MCF 10A (cell line): ENCODE results near the gene HELZ. TPM values are rescaled to one million over a fixed set of nuclear protein-coding genes. Genes with fewer than 3 reads are reported as not detected.

ENCODE experiments used
- BruUV-seq: library from RNA; stranded (reverse); fragments of 400-500 nt; replicated peaks from 2 replicates; lab custom pipeline; 2021; lab: Mats Ljungman, UMichigan
- CTCF ChIA-PET: fragments of 300-600 bp; sonication (Branson Sonifier 250); formaldehyde crosslinking; extraction: SDS; loops from one replicate; lab custom pipeline; 2021; ENCODE audit warnings: antibody characterized with exemption, inconsistent platforms; lab: Yijun Ruan, JAX
- POLR2A ChIA-PET: fragments of 300-600, 350-650 bp; sonication (Branson Sonifier 250); formaldehyde crosslinking; extraction: SDS; loops from one replicate; lab custom pipeline; 2020; ENCODE audit warnings: antibody characterized with exemption, inconsistent platforms; lab: Yijun Ruan, JAX
- DNase-seq: peaks from one replicate; pipeline ENCODE4 v3.0.0-alpha.2; 2018; ENCODE audit not compliant: unreplicated experiment
- H3K27ac Mint-ChIP-seq: one replicate; pipeline ENCODE4 v1.8.0; 2022; ENCODE audit warnings: mild to moderate bottlenecking, low read depth, mixed read lengths; ENCODE audit not compliant: unreplicated experiment
- H3K27me3 Mint-ChIP-seq: one replicate; pipeline ENCODE4 v1.8.0; 2022; ENCODE audit warnings: mixed read lengths; ENCODE audit not compliant: insufficient read depth, unreplicated experiment
- H3K36me3 Mint-ChIP-seq: one replicate; pipeline ENCODE4 v1.8.0; 2022; ENCODE audit warnings: mild to moderate bottlenecking, moderate library complexity, mixed read lengths; ENCODE audit not compliant: insufficient read depth, unreplicated experiment
- H3K4me1 Mint-ChIP-seq: one replicate; pipeline ENCODE4 v1.8.0; 2022; ENCODE audit warnings: mixed read lengths; ENCODE audit not compliant: insufficient read depth, unreplicated experiment
- H3K4me3 Mint-ChIP-seq: one replicate; pipeline ENCODE4 v1.8.0; 2022; ENCODE audit warnings: mild to moderate bottlenecking, moderate library complexity, mixed read lengths; ENCODE audit not compliant: unreplicated experiment
- H3K9me3 Mint-ChIP-seq: one replicate; pipeline ENCODE4 v1.8.0; 2022; ENCODE audit warnings: mixed read lengths; ENCODE audit not compliant: unreplicated experiment
- intact Hi-C: fragments of 100-400 bp; cut with micrococcal nuclease; formaldehyde crosslinking; loops from 2 replicates; pipeline ENCODE4 v1.14.1; 2022
- total RNA-seq: library from RNA; stranded (reverse); gene quantifications from 2 replicates; pipeline ENCODE4 v1.2.3, GENCODE V29; 2022
- TF ChIP-seq, protein P1 (sequence below): fragments of 200-600 bp; IDR thresholded peaks from one replicate; pipeline ENCODE4 v1.8.0; 2022; ENCODE audit warnings: antibody characterized with exemption, mild to moderate bottlenecking; ENCODE audit not compliant: unreplicated experiment

HELZ gene
- total RNA-seq, 1 experiment from 2014 or later = 71.7 TPM

DNA sequence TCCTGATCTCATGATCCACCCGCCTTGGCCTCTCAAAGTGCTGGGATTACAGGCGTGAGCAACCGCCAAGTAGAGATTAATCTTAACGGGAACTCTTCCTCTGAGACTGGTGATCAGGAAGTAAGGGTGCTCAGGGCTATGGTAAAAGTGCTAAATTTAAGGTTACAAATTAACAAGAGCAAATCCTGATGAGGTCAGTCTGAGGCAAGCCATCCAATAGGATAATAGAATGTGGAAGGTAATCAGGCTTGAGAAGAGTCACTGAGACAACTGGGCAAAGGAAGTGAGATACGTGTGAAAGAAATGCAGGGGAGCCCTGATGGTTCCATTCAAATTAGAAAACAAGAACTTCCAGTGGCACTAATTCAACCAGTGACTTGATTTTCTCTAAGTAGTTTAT lies 131.5 kb downstream of the HELZ start:
- Mint-ChIP-seq H3K9me3 (peaks cover 11% of the 10 kb centered on the region), H3K36me3 (peaks cover 85% of the 10 kb centered on the region), H3K27ac (no peak overlapping the region), H3K27me3 (no peaks in the 10 kb centered on the region), H3K4me3 (no peak overlapping the region), H3K4me1 (peaks cover 17% of the 10 kb centered on the region)
- CTCF ChIA-PET = no interaction called here
- no peak for DNase-seq
- POLR2A ChIA-PET = interaction anchor here (1.1 kb wide), 1 partner anchor 17 kb away, joined by 4 read pairs; no protein-coding TSS in a partner anchor
- intact Hi-C loops = no loop called here
- BruUV-seq = no TSS peak
- TF ChIP-seq, protein P1, sequence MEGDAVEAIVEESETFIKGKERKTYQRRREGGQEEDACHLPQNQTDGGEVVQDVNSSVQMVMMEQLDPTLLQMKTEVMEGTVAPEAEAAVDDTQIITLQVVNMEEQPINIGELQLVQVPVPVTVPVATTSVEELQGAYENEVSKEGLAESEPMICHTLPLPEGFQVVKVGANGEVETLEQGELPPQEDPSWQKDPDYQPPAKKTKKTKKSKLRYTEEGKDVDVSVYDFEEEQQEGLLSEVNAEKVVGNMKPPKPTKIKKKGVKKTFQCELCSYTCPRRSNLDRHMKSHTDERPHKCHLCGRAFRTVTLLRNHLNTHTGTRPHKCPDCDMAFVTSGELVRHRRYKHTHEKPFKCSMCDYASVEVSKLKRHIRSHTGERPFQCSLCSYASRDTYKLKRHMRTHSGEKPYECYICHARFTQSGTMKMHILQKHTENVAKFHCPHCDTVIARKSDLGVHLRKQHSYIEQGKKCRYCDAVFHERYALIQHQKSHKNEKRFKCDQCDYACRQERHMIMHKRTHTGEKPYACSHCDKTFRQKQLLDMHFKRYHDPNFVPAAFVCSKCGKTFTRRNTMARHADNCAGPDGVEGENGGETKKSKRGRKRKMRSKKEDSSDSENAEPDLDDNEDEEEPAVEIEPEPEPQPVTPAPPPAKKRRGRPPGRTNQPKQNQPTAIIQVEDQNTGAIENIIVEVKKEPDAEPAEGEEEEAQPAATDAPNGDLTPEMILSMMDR = no peak

DNA sequence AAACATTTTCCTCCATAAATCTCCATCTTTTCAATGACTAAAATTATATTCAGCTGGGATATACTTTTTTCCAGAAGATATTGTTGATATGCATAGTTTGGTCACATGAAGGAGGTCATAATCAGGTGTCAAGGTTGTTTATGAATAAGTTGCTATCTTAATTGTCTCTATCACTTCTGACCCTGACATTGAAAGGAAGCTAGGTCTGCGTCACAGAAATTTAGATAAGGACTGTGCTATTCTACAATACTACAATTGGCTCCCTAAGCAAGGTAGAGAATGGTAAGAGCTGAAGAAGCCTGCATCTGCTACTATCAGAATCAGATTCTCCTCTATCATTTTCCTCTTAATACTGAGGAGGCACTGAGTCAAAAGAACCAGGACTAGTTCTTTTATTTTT lies 133.2 kb downstream of the HELZ start:
- Mint-ChIP-seq H3K4me1 (peaks cover 17% of the 10 kb centered on the region), H3K4me3 (no peak overlapping the region), H3K9me3 (peaks cover 11% of the 10 kb centered on the region), H3K27ac (no peak overlapping the region), H3K27me3 (no peaks in the 10 kb centered on the region), H3K36me3 (peaks cover 86% of the 10 kb centered on the region)
- no TSS peak for BruUV-seq
- intact Hi-C loops = no loop called here
- no peak for DNase-seq
- CTCF ChIA-PET = interaction anchor here (0.9 kb wide), 1 partner anchor 31 kb away, joined by 3 read pairs; no protein-coding TSS in a partner anchor
- POLR2A ChIA-PET = no interaction called here
- TF ChIP-seq, protein P1 = no peak

DNA sequence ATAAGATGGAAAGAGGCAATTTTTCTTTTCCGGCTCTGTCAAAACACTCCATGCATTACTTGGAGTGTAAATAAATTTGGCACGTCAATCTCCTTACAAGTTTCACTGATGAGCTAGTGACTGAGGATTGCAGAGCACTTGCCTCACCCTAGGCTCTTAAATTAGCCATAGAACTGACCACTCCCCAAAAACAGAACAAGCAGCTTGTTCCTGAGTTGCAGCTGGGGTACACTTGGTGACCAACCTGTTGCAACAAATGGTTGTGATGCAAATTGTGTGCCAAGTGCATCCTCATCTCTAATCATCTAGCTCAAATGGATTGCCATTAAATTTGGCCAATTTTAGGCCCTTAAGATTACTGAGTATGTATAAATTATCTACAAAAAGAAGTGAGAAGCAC lies 133.7 kb downstream of the HELZ start:
- H3K27me3 Mint-ChIP-seq = no peaks in the 10 kb centered on the region
- H3K9me3 Mint-ChIP-seq = peaks cover 7% of the 10 kb centered on the region
- BruUV-seq = no TSS peak
- peaks cover 86% of the 10 kb centered on the region for H3K36me3 Mint-ChIP-seq
- TF ChIP-seq, protein P1 = no peak
- peak overlapping the region; percentile 7 for H3K27ac Mint-ChIP-seq
- ChIA-PET POLR2A (no interaction called here), CTCF (no interaction called here)
- no peak for DNase-seq
- intact Hi-C loops = no loop called here
- H3K4me3 Mint-ChIP-seq = no peak overlapping the region
- H3K4me1 Mint-ChIP-seq = peaks cover 17% of the 10 kb centered on the region

DNA sequence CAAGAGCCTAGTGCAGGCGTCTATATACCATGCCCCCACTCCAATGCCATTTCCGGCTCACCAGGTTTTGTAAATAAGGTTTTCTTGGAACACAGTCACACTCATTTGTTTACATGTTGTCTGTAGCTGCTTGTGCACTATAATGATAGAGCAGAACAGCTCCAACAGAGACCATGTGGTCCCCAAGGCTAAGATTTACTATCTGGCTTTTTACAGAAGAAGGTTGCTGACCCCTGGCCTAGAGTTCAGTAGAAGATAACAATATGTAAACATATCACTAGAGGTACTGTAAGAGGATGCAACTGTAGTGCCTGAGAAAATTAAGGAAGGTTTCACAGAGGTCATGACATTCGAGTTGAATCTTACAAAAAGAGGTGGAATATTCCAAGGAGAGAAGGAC lies 134.4 kb downstream of the HELZ start:
- ChIA-PET CTCF (no interaction called here), POLR2A (no interaction called here)
- no peak for DNase-seq
- TF ChIP-seq, protein P1 = no peak
- H3K36me3 Mint-ChIP-seq = peaks cover 85% of the 10 kb centered on the region
- H3K27ac Mint-ChIP-seq = peak overlapping the region; percentile 7
- intact Hi-C loops = no loop called here
- no peaks in the 10 kb centered on the region for H3K27me3 Mint-ChIP-seq
- H3K4me1 Mint-ChIP-seq = peaks cover 17% of the 10 kb centered on the region
- BruUV-seq = no TSS peak
- H3K4me3 Mint-ChIP-seq = no peak overlapping the region
- no peaks in the 10 kb centered on the region for H3K9me3 Mint-ChIP-seq
